GM19351 (cell line): Measurements from ENCODE around the gene SIRT1.
"Not testable (repeated sequence)": the region's sequence is repeated elsewhere in the genome, so short reads cannot be mapped to it uniquely, and the experiment has no call there.

Source experiments
- ATAC-seq: cut with Tn5 transposase; IDR thresholded peaks from one replicate; pipeline ENCODE4 v1.9.1; 2021; ENCODE audit warnings: mild to moderate bottlenecking, moderate library complexity; ENCODE audit not compliant: unreplicated experiment

Gene SIRT1

GRCh38 chr10:67884313-67884841 lies at the start of gene SIRT1:
Gene SIRT1 (plus strand): TSS chr10:67884656. CDS start chr10:67884722, 66 bp downstream.
- ATAC-seq = peak; percentile 81

- not testable (repeated sequence) for ATAC-seq
Measured at GRCh38 chr10:67835541-67836394, 48.7 kb upstream of the SIRT1 start.

- ATAC-seq = no peak
Measured at GRCh38 chr10:67836488-67836887, 48.0 kb upstream of the SIRT1 start.

GRCh38 chr10:67836972-67837371 lies 47.5 kb upstream of the SIRT1 start:
- no peak for ATAC-seq

GRCh38 chr10:67837541-67838314 lies 46.7 kb upstream of the SIRT1 start, which contains the start of gene DNAJC12:
Gene DNAJC12 (minus strand): TSS chr10:67838188. CDS start chr10:67838011, 177 bp downstream.
- ATAC-seq = peak; percentile 86

GRCh38 chr10:67839511-67839910 lies 44.9 kb upstream of the SIRT1 start:
- not testable (repeated sequence) for ATAC-seq

- no peak for ATAC-seq
Measured at GRCh38 chr10:67839951-67840350, 44.5 kb upstream of the SIRT1 start.

GRCh38 chr10:67841737-67842136 lies 42.7 kb upstream of the SIRT1 start:
- no peak for ATAC-seq

- ATAC-seq = no peak
Measured at GRCh38 chr10:67843284-67843683, 41.2 kb upstream of the SIRT1 start.

- peak; percentile 93 for ATAC-seq
Measured at GRCh38 chr10:67849331-67850011, 35.0 kb upstream of the SIRT1 start.

- ATAC-seq = no peak
Measured at GRCh38 chr10:67851186-67851585, 33.3 kb upstream of the SIRT1 start.

- no peak for ATAC-seq
Measured at GRCh38 chr10:67852761-67853160, 31.7 kb upstream of the SIRT1 start.

GRCh38 chr10:67853512-67853911 lies 30.9 kb upstream of the SIRT1 start:
- ATAC-seq = no peak

GRCh38 chr10:67858971-67859370 lies 25.5 kb upstream of the SIRT1 start:
- no peak for ATAC-seq

GRCh38 chr10:67861750-67862432 lies 22.6 kb upstream of the SIRT1 start:
- no peak for ATAC-seq

- no peak for ATAC-seq
Measured at GRCh38 chr10:67863094-67863493, 21.4 kb upstream of the SIRT1 start.

GRCh38 chr10:67864607-67865371 lies 19.7 kb upstream of the SIRT1 start:
- ATAC-seq = no peak

GRCh38 chr10:67868132-67868531 lies 16.3 kb upstream of the SIRT1 start:
- no peak for ATAC-seq

GRCh38 chr10:67869996-67870395 lies 14.5 kb upstream of the SIRT1 start:
- ATAC-seq = no peak
